ENCODE measurements around the gene HOXA4.

HOXA4 gene

DNA sequence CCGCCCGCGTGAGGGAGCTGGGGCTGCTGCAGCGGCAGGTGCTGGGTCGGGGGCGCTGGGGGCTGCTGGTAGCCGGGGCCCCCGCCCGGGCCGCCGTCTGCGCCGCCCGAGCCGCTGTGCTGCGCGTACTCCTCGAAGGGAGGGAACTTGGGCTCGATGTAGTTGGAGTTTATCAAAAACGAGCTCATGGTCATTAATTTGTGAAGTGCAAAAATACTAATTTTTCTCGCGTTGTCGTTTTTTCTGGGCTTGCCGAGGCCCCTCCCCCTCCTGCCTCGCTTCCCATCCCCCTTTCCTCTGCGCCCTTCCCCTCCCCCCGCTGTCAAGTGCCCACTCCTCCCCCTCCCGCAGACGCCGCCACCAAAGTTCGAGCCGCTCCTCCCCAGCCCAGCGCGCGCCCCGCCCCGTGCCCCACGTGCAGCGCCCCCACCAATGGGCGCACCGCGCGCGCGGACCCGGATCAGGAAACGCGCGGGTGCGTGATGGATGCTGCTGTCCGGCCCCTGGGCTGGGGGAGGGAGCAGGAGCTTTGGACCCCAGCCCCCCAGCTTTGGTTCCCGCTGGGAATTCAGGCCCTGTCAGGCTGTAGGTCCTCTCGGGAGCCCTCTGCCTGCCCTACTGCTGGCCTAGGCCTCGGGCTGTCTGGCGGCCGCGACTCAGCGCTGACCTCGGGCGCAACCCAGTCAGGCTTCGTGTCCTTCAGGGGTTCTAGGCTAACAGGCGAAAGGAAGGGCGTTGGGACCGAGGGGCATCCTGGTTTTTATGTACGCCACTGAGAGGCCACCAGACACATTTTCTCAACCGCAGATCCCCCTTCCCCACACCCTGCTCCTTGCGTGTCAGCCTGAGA, at the start of gene HOXA4:
Gene HOXA4 (minus strand): TSS at position 218 of the 850 bp plus-strand sequence. CDS start 24 bp downstream, at position 194.
- DNase-seq, result no peak

DNA sequence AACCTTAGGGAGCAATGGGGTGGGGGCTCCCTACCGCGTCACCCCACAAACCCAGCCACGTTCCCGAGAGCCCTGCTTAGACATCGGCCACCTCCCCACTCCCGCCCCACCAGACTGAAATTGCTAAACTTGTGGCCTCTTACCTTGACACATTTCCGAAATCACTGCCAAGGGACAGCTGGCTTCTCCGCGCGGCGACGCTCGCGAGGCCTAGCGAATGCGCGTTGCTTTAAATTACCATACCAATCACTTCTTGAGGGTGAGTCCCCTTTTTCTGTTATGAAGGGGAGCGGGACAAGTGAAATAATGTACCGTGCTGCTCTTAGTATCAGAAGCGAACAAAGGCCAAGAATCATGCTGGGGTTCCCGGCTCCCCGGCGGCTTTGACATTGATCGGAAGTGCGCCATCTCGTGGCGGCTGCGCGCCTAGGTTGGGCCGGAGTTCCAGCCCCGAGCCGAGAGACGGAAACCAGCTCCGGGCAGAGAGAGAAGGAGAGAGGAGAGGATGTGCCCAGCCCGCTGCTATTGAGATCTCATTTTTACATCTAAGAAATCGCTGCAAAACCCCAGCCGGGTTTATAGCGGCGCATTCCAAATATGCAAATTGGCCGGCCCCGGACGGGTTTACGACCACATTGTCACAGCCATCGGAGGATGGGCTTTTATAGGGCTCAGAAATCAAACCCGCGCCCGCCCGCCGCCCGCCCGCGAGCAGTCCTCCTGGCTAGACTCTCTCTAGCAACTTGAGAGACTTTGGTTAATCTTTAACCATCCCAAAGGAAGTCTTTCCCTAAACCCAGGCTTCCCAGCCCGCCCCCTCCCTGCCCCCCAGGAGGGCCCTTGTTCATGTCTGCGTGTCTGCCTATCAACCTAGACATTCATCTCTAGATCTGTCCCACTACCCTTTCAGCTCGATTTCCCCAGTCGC, 49.2 kb upstream of the HOXA4 start:
- DNase-seq, result peak; percentile 97

DNA sequence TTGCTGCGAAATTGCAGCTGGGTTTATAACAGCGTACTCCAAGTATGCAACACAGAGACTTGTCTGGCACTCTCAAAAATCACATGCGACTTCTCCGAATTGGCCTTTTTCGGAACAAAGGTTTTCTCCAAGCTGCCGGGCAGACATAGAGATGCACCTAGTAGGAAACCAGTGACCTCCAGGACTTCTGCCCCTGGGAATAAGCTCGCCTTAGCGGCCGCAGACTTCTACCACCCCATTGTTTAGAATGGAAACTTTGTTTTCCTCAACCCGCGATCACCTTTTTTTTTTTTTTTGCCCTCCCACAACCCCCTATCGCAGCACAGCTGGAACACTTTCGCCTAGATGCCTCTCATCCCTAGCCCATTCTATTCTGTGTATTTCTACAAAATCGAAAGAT, 48.5 kb upstream of the HOXA4 start:
- DNase-seq, result no peak

DNA sequence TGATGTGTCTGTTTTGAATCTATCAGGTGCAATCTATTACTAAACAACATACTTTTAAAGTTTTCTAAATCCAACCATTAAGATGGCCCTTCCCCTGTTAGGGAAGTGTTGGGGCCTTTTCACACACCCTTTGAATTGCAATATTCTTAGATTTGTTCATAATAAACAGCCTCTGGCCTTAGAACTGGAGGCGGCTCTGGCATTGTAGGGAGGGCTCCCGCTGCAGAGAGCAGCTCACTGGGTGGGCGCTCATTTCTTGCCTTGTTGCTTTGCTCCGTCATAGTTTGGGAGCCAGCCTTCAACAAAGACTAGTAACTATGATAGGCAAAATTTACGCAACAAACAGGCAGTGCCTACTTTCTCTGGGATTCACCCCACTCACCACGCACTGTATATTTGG, 47.8 kb upstream of the HOXA4 start:
- no peak for DNase-seq

DNA sequence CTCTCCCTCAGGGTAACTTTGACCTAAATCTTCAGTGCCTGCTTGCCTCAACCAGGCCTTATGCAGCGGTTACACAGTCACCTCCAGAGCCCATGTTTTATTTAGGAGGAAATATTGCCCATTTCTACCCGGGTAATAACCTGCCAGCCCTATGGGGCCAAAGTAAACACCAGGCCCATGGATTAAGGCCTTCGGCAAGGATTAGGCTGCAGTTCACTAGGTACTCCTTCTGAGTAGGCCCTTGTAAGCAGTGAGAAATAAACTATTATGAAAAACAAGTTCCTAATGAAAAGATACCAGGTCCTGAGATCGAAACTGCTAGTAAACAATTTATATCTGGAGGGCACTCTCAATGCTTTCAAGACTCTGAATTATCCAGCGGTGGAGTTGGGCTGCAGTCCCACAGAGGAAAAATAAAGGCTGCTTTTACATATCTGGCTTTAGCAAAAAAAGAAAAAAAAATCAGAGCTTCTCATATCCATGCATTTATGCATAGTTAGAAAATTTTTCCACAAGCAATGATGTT, 47.3 kb upstream of the HOXA4 start:
- DNase-seq, result no peak

DNA sequence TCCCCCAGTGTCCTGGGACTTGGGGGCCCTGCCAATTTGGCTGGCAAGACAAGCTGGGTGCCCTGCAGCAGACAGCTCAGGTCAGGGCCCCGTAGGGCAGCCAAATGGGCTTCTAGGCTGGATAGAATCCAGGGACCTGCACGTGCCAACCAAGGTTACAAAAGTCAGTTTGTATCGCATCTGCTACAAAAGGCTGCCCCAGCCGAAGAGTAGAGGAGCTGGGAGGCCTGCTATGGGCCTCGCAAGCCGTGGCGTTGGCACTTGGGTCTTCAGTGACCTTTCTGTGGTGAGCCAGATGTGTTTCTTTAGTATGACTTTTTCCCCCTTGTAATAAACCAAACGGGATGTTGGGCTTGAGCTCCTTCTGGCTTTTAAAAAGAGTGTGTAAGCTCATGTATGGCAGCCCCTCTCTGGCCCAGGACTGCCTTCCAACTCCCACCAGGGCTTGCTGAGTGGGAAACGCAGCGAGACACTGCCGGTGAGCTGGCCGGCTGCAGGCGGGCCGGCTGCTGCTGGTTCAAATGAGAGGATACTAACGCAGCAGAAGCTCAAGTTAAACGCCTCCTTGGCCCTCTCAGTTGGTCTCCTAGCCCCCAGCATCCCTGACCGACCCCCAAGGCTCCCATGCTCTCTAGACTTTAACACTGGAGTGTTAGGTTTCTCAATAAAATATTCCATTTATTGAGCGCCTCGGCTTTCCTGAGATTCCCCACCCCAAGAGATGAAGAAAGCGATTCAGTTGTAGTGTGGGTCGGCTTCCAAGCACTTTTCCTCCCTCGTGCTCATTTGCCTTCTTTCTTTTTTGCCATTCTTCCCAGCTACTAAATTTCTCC, 46.6 kb upstream of the HOXA4 start:
- no peak for DNase-seq

DNA sequence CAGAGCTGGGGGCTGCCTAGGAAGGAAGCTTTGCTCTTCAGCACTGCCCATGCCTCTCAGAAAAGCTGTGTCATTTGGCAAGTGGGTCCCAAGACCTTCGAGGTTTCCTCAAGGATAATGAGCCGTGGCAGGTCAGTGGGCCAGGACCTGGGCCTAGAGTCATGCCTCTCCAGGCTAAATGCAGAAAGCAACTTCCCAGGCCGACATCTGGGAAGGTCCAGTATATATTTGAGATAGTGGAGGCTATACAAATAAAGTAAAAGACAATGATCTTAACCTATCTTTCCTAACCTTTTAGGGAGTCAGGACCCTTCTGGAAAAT, 45.9 kb upstream of the HOXA4 start:
- DNase-seq, result no peak

DNA sequence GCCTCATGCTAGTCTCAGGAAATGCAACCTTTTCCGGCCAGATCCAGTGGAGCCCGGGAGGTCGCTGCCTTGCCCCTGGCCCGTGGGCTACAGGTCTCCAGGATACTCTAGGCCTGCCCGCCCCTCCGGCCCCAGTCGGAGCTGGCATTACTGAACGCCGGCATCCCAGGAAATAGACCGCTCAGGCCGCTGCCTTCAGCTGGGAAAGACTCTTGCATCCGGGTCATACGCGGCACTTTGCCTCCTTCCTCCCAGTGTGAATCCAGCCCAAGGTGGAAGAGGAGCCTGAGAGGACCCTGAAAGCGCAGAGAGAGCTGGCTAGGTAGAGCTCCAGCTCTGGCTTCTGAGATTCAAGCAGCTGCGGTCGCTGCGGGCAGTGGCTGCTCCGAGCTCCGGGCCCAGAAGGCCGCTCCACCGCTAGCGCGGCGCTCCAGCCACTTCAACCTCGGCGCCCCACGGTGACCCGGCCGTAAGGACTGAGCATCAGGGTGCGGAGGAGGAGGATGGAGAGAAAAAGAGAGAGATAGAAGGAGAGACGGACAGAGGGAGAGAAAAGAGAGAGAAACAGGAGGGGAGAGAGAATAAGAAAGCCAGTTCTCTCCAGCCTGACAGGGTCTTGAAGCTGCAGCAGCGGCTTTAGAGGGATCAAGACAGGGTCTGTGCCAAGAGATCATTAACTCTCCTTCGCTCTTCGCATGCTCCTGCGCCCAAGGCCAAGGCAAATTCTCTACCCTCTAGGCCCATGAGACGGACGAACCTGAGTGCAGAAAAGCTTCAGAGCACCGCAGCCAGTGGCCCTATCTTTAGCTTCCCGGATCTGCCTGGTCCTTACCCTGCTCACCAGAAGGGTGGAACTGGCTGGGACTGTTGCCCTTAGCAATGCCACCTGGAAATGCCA, 45.3 kb upstream of the HOXA4 start:
- DNase-seq, result no peak

DNA sequence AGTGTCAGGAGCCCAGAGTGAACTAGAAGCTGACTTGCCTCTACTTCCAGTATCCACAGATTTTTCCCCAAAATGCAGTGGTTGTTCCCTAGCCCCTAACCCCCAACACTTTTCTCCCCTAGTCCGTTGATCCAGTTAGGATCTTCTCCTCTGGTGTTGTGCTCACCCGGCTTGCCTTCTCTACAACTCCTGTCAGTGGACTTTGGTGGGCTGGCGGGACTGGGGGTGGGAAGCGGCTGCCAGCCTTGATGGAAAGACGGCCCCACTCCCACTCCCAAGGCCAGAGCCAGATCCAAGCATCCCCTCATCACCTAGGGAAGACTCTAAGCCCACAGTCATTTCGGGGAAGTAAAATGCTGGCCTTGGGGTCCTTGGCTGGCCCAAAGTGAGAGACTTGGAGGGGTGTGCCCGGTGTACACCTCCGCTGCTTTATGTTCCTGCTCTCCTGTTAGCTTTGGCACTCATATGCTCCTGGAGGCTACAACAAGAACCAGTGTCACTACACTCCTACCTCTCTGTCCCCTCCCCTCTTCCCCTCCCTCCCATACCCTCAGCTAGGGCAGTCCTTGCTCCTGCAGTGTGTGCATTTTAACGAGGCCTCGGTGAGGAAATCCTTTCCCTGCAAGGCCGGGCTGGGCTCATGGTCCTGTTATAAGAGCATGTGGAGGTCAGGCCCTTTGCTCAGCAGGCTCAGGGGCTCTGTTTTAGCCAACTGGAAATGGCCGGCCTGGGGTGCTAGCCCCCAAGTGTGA, 44.5 kb upstream of the HOXA4 start:
- no peak for DNase-seq

DNA sequence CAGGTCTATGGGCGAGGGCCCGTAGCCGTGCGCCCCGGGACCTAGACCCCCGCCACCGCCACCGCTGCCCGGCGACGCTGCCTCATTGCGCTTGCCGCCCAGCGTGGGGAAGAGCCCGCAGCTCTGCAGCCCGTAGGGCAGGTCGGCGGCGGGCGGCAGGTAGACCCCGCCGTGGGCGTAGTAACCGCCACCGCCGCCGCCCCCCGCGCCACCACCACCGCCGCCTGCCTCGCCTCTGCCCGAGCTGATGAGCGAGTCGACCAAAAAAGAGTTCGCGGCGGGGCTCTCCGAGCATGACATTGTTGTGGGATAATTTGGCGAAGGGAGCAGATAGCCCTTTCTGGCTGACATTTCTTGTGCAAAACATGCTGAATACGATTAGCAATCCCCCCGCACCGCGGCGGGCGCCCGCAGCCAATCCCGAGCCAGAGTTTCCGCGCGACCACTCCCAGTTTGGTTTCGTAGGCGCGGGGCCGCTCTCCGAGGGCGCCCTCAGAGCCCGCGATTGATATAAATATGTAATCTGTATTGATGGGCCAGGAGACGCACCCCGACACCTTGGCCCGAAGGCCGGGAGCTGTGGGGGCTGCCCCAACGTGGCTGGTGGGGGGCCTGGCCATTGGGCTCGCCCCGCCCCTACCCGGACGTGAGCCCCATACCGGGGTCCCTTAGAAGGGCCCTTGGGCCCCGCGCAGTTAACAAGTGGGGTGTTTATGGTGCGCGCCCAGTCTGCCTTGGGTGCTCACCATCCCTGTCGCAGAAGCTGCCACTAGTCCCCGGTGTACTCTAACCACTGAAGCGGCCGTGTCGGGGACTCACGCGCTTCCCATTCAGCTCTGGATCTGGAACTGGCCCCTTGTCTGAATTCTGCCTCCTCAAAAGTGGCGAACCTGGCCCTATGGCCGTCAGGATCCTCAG, 43.7 kb upstream of the HOXA4 start, which contains the start of gene HOXA10:
Gene HOXA10 (minus strand): TSS at position 365 of the 918 bp plus-strand sequence. CDS start 14 bp downstream, at position 351.
- DNase-seq, result no peak

DNA sequence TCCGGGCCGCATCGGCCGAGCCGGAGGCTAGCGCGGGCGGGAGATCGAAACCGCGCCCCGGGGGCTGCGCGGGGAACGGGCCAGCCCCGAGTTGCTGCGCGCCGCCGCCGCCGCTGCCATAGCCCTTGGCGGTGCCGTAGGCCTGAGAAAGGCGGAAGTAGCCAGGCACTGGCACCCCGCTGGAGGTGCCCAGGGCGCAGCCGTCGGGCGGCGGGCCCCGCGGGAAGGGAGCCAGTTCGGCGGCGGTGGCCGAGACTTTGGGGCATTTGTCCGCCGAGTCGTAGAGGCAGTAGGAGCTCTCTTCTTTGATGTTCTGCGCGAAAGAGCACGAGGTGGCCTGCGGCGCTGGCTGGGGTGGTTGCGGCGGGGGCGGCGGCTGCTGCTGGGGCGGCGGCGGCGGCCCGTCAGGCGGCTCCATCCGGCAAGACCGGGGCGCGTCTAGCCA, 43.0 kb upstream of the HOXA4 start:
- DNase-seq, result no peak

DNA sequence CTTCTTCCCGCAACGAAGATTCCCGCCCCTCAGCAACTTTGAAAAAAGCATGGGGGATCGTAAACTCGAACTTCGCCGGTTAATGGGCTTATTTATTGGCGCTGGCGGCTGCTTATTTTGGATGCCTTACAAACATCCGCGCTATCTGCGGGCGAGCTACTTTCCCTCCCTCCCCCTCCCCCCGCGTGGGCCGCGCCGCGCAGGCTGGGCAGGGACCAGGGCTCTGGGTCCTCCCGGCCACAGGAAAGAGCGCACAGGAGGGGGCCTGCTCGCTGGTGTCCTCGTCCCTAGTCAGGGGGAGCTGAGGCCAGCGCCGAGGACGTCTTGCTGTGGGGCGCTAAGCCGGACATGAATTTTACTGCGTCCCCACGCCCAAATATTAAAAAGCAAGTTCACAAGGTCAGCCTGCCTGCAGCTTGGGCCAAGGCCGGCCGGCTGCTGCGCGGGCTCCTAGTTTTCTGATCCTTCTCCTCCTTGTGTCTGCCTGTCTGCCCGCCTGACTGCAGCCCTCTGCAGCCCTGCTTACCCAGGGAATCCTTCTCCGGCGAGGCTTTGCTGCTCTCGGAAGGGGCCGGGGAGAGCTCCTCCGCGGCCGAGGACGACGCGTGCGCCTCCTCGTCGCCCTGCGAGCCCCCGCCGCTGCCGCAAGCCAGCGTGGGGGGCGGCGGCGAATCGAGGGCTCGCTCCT, 42.4 kb upstream of the HOXA4 start:
- DNase-seq, result no peak

DNA sequence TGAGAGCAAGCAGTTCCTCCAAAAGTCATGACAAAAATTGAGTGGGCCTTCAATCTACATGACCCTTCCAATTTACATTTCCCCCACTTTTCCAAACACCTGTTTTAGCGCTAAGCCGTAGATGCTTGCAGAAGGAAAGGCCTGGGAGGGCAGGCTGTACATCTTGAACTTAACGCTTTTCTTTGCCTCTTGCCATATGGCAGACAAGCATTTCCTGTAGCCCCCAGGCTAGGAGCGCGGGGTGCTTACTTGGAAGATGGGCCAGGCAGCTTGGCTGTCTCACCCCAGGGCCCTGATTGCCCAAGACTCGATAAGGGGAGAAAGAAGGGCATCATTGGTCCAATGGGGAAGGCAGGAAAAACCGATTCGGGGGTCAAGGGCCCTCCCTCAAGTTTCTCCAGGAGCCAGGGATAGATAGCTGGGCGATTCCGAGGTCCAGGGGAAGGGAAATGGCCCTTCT, 41.8 kb upstream of the HOXA4 start:
- no peak for DNase-seq

DNA sequence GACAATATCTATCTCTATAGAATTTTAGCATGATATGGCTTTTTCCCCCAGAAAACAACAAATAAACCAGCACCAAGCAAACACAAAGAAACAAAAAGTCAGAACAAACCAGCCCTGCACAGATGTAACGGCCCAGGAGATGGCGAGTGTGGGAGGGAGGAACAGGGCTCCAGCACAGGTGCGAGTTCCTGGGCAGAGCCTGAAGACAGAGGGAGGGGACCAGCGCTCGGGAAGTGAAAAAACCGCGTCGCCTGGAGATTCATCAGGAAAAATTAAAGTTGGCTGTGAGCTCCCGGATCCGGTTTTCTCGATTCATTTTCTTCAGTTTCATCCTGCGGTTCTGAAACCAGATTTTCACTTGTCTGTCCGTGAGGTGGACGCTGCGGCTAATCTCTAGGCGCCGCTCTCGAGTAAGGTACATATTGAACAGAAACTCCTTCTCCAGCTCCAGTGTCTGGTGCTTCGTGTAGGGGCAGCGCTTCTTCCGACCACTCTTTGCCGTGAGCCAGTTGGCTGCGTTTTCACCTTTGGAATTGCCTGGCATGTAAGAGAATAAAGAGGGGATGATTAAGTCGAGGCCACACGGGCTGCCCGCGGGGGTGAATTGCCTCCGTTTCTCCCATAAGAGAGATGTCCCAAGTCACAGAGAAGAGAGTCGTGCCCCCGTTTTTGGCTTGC, 41.2 kb upstream of the HOXA4 start:
- no peak for DNase-seq

DNA sequence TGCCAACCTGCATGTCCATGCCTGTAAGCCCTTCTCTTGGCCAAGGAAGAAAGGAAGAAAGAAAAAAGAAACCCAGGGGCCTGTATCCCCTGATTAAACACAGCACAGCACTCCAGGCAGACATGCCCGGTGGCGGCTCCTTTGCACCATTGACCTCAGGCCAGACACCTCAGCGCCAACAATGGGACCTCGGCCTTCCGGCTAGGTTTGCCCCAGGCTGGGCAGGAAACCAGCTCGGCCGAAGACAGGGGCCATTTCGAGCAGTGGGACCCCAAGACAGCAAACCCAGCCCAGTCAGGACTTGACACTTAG, 40.7 kb upstream of the HOXA4 start:
- DNase-seq, result no peak

DNA sequence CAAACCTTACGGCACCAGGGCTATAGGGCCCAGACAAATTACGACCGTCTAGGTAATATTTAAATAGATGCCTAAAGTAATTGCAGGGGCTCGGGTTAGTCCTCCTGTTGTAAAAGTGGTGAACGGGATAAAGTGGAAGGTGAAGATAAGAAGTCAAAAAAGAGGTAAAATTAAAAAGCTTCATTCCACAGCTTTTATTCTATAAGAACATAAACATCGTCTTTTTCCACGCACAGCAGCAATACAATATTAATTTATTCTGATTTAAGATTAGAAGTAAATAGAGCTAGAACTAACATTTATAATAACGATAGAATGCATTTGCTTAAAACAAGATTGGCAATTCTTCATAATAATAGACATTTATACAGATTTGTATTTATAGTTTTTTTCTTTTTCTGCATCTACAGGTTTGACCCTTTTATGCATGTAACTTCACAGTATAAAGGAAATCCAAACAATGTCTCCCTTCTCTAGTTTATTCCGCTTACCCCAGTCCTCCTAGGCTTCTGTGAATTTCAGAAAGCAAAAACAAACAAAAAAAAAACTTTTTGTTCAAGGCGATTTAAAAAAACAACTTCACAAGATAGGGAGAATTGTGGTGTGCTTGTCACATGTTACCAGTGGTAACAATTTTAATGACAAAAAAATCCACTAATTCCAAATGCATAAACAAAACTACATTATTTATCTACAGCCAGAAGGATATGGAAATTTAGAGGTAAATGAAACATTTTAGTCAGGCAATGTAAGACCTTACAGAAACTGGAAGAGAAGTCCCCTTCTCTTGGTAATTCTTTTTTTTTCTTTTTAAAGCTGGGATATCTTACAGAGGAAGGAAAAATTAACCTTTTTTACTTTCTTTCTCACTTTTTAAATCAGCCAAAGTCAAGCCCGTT, 40.1 kb upstream of the HOXA4 start:
- no peak for DNase-seq

DNA sequence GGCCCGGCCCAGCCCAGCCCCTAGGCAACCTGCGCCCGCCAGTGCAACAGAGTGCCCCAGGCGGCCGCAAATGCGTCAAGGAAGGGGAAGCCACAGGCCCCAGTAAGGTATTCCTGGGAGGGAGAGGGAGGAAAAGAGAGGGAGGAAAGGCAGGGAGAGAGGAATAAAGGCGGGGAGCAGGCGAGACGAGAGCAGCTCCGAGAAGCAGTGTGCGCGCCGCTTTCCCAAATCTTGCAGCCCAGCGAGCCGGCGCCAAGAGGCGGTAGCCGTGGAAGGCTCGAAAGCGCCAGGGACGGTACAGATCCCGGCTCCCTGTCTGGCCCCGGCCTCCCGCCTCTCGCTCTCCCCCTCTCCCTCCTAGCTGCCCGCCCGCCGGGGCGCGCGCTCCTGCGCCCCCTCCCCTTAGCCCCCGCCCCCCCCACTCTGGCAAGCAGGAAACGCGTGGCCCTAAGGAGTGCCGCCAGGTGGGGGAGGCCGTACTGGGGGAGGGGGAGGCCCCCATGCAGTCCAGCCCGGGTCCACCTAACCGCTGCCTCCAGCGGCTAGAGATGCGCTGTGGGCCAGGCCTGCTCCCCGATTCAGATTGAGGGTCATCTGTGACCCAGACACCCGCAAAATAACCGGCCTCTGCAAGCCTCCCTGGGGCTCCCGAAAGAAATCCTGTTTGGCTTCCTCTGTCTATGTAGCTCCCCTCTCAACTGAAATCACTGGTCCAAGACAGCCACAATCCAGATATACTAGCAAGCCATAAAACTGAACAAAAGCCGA, 39.3 kb upstream of the HOXA4 start:
- DNase-seq, result no peak
